T-helper 1 cell treated with Interleukin-12 subunit alpha and Interleukin-12 subunit beta and Interleukin-4 antibody, amounts not matched to agents 30 ng/mL and 1 ng/mL, for 36 hours (primary cell): ENCODE data around the gene RNF26. TPM values are rescaled to one million over a fixed set of nuclear protein-coding genes. Genes with fewer than 3 reads are reported as not detected.

ENCODE experiments used
- intact Hi-C: fragments of 100-400 bp; cut with micrococcal nuclease; formaldehyde crosslinking; loops from one replicate; pipeline ENCODE4 v1.15.1; 2024
- total RNA-seq: library from RNA; stranded (reverse); gene quantifications from 2 replicates; pipeline ENCODE4 v1.2.3, GENCODE V29; 2022

Gene RNF26
- total RNA-seq, 1 donor from 2014 or later = 27.2 TPM

DNA sequence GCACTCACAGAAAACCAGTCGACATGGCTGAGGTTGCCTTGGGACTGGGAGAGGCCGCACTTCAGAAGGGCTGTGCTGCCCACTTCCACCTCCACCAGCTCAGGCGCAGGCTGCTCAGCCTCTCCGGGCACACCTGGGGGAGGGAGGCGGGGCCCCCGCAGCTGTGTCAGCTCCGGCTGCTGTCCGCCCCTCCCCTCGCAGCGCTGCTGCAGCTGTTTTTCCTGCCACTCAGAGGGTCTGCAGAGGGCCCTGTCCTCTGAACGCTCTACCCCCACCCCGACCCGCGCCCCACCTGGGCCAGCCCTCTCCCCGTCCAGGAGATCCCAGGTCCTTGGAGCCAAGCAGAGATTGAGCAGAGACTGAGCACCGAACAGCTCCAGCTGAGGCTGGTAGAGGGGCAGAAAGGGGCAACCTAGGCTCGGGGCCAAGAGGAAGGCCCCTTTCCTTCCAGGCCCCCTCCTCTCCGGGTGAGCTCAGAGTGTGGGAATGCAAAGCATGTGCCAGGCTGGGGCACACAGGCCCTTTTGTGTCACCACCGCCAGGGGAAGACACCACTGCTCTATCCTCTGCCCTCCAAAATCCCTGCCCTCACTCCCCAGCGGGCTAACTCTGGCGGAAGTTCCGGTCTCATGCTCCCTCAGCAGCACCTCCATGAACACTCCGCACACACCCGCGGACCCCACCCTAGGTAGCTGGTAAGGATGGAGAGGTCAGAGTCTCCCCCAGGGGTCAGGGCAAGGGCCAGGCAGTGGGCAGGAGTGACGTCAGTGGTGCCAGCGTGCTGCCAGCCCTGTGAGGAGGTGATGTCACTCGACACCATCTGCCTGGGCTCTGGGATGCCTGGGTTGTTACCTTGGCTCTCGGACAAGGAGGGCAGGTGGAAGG, 19.0 kb upstream of the RNF26 start:
- intact Hi-C loops = loop anchor here (2.0 kb wide), 1 partner anchor 221 kb away; a partner anchor contains a TSS

- intact Hi-C loops = loop anchor here (2.0 kb wide), 1 partner anchor 221 kb away; a partner anchor contains a TSS
Observed at GRCh38 chr11:119316016-119316728, 18.2 kb upstream of the RNF26 start.

DNA sequence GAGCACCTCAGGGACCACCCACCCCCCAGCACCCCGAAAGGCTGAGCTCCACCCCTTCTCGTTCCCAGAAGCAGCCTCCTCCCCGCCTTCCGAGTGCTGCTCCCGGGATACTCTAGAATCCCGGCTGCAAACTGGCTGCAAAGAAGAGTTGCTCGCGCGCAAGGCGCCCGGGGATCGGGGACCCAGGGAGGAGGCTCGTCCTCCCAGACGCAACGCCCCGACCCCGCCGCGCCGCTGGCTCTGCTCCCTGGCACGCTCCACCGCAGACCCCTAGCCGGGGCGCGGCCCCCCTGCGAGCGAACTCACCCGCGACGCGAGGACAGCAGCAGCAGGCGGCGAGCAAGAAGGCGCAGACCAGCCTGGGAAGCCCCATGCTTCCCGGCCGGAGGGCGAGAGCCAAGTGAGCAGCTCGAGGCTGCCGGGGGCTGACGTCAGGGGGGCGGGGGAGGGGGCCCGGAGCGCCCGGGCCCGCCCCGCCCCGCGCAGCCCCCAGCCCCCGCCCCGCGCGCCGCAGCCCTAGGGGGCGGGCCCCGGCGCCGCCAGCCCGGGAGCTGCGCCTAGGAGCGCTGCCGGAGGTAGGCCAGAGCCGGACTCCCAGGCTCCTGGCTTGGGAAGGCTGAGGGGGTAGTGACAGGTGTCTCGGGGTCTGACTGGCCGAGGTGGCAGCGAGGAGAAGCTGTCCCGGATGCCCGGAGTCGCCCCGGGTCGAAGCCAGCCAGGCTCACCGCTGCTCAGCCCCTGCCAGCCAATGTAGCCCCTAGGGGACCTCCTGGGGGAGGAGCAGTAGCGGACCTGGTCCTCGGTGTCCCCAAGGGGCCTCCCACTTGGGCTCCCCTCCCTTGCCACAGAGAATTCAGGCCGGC, 17.4 kb upstream of the RNF26 start, which contains the start of gene MCAM:
TSS of gene MCAM (minus strand) at position 402 of the 863 bp plus-strand sequence. CDS start at position 373, 29 bp downstream.
- intact Hi-C loops = loop anchor here (2.0 kb wide), 1 partner anchor 222 kb away; a partner anchor contains a TSS

GRCh38 chr11:119317592-119318239, 16.6 kb upstream of the RNF26 start:
- intact Hi-C loops = loop anchor here (2.0 kb wide), 1 partner anchor 223 kb away; a partner anchor contains a TSS

- intact Hi-C loops = no loop called here
Observed at GRCh38 chr11:119318240-119319135, 15.8 kb upstream of the RNF26 start.

- intact Hi-C loops = no loop called here
Observed at GRCh38 chr11:119319136-119319699, 15.1 kb upstream of the RNF26 start.

GRCh38 chr11:119319700-119320239, 14.6 kb upstream of the RNF26 start:
- intact Hi-C loops = loop anchor here (5.0 kb wide), 2 partner anchors 302 to 407 kb away; partner anchors contain the start of genes RPS25 and TRAPPC4

DNA sequence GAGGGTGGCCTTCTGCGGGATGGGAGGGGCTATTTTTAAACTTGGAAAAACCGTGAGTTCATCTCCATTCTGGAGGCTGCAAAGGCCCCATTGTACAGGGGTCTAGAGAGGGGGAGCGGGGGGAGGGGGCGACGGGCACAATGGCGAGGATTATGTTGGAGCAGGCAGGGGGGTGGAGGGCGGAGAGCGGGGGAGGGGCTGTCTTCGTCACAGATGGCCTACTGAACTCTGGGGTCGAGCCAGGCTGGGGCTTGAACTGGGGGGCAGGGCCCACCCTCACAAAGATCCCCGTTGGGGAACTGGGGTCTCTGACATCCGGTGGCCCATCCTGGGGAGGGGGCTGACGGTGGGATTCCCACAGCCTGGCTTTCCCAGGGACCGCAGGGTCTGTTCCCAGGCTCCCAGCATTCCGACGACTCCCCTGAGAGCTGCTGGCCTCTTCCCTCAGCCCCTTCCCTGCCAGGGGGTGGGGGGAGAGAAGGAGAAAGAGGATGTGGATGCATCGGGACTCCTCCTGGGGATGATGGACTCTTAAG, 14.0 kb upstream of the RNF26 start:
- intact Hi-C loops = loop anchor here (5.0 kb wide), 2 partner anchors 303 to 408 kb away; partner anchors contain the start of genes RPS25 and TRAPPC4

DNA sequence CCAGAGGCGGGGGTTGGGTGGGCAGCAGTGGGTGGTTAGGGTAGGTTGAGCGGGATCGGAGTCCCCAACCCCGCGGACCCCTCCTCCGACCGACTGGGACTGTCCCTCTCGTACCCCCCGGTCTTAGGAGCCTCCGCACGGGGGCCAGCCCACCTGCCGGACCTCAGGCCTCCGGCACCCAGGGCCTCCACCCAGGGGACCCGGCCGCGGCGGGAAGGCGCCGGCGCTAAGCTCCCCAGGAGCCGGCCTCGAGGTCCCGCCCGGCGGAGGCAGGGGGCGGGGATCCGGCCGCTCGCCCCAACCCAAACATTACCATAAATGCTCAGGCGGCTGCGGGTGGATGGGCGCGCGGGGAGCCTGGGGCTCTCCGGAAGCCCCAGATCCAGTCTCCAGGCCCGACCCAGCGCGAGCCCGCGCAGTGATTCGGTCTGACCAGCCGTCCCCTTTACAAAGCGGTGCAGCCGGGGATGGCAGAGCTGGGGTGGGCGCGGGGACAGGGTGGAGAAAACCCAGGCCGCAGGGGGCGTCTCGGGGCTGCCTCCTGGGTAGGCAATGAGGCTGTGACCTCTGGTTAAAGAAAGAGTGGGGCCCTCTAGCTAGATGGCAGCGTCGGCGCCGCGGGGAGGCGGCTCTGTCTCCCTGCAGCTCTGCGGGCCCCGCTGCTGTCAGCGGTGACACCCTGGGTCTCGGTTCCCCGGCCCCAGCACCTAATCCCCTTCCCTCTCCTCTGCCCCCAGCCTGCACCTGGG, 13.4 kb upstream of the RNF26 start:
- intact Hi-C loops = loop anchor here (1.0 to 5.0 kb wide), 5 partner anchors 17 to 530 kb away; partner anchors contain the start of genes DDX6, NLRX1, RPS25 and TRAPPC4

DNA sequence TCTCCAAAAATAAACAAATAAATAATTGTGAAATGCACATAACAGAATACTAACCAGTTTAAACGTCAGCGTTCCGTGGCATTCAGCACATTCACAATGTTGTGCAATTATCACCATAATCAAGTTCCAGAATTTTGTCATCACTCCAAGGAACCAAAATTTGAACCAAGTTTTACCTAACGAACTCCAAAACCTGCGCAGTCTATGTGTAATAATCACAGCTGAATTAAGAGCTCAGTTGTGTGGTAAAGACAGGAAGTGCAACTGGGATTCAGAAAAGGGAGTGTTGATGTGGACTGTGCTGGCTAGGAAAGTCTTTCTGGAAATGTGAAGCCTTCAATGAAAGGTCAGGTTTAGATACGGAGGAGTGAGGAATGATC, 12.0 kb upstream of the RNF26 start:
- intact Hi-C loops = loop anchor here (2.0 to 5.0 kb wide), 5 partner anchors 16 to 410 kb away; partner anchors contain the start of genes HYOU1, RPS25 and TRAPPC4

DNA sequence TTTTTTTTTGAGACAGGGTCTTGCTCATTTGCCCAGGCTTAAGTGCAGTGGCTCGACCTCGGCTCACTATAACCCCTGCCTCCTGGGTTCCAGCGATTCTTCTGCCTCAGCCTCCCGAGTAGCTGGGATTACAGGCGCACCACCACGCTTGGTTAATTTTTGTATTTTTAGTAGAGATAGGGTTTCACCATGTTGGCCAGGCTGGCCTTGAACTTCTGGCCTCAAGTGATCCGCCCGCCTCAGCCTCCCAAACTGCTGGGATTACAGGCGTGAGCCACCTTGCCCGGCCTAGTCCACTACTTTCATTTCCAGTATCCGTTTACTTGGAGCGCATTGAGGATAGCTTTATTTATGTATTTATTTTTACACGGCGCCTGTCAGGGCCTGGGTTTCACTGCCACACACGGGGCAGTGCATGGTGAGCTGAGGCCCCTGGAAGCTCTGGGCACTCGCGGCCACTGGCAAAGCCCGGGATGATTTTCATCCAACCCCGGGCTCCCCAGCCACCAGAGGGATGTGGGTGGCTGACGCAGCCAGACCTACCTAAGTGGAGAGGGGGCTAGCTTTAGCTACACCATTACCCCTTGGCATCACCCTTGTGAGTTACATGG, 11.3 kb upstream of the RNF26 start:
- intact Hi-C loops = loop anchor here (1.0 to 5.0 kb wide), 12 partner anchors 11 to 411 kb away; partner anchors contain the start of genes HYOU1, RNF26, RPS25 and TRAPPC4

DNA sequence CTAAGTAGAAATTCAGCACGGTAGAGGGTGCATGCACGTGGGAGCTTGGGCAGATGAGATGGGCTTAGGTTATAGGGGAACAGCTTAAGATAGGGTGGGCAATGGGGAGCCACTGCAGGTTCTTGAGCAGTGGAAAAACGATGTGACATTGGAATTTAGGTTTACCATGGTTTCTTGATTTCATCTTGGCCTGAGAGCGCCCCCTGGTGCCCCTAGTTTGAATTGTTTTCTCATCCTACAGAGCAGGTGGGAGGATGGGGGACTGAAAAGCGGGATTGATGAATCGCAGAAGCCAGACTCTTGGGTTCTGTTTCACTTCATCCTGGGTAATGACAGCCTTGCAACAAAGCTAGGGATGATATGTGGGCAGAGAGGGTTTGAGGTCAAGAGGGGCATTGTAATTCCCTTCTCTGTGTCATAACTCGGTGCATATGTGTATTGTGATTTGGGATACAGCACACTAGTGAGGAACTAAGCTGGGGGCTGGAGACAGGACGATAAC, 10.7 kb upstream of the RNF26 start:
- intact Hi-C loops = loop anchor here (1.0 to 5.0 kb wide), 12 partner anchors 11 to 411 kb away; partner anchors contain the start of genes HYOU1, RNF26, RPS25 and TRAPPC4

DNA sequence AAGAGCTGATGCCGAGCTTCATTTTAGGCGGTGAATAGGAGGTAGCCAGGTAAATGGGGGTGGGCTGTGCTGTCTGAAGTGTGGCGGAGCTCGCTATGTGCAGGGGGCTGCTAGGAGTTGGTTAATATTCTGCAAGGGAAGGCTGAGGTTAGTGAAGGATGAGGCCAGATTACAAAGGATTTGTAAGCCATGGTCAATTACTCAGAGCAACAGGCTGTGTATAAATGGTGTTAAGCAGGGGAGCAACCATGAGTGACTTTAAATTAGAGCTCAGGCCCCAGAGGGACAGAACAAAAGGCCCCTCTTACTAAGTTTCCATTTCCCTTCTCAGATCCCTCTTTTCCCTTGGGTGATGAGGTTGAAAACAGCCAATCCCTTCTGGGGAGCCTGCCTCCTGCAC, 10.1 kb upstream of the RNF26 start:
- intact Hi-C loops = loop anchor here (5.0 kb wide), 2 partner anchors 307 to 412 kb away; partner anchors contain the start of genes RPS25 and TRAPPC4

DNA sequence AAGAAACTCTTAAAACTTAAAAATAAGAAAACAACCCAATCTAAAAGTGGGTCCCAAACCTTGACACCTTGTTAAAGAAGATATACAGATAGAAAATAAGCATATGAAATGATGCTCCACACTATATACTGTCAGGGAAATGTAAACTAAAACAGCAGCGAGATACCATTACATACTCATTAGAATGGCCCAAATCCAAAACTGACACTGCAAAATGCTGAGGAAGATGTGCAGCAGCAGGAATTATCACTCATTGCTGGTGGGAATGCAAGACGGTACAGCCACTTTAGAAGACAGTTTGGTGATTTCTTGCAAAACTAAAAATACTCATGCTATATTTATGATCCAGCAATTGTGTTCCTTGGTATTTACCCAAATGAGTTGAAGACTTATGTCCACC, 5.0 kb upstream of the RNF26 start:
- intact Hi-C loops = no loop called here

DNA sequence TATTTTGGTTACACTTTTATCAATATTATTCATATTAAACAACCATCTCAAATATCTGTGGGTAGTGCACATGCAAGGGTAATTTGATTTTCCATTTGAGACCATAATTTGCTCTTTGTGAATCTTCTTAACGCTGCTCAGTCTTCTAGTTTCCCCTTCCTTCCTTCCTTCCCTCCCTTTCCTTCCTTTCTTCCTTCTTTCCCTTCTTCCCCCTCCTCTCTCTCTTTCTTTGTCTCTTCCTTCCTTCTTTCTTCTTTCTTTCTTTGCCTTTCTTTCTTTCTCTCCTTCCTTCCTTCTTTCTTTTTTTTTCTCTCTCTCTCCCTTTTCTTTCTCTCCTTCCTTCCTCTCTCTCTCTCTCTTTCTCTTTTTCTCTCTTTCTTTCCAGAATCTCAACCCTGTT, 4.1 kb upstream of the RNF26 start:
- intact Hi-C loops = loop anchor here (5.0 kb wide), 1 partner anchor 333 kb away; the partner anchor contains the start of gene CENATAC

GRCh38 chr11:119332111-119332765, 2.1 kb upstream of the RNF26 start:
- intact Hi-C loops = loop anchor here (5.0 kb wide), 1 partner anchor 335 kb away; the partner anchor contains the start of gene CENATAC
